Measurements from ENCODE around the gene FAM20C. TPM values are rescaled to one million over a fixed set of nuclear protein-coding genes. Genes with fewer than 3 reads are reported as not detected.

Gene FAM20C
- total and polyA plus RNA-seq, 2 donors (not counting 3 experiments of a cell fraction or from before 2014, with no cell fraction given), result 14.2 to 34.5 TPM

DNA sequence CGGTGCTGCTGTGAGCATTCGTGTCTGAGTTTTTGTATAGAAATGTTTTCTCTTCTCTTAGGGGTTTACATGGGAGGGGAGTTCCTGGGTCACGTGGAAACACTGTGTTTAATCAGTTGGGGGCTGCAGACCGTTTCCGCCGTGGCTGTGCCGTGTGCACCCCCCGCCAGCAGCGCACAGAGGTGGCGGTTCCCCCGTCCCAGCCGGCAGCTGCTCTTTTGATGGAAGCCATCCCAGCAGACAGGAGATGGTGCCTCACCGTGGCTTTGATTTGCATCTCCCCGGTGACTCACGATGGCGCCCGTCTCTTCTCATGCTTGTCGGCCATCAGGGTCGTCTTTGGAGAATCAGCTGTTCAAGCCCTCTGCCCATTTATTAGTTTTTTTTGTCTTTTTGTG lies 62.7 kb downstream of the FAM20C start:
- DNase-seq (ENCODE audit: low read depth, low spot score), result no peak
- no peak overlapping the region for H3K4me2 ChIP-seq (ENCODE audit: insufficient read depth, low read length)
- H3K79me2 ChIP-seq (ENCODE audit: control insufficient read depth, insufficient read depth, low read length), result no peaks in the 10 kb centered on the region
- no peaks in the 10 kb centered on the region for H3K27me3 ChIP-seq (ENCODE audit: control insufficient read depth in 2 of 2, insufficient read depth in 2 of 2, low read length in 2 of 2)
- H3K27ac ChIP-seq (ENCODE audit: insufficient read depth, low read depth, low read length), result no peak overlapping the region
- H3K9ac ChIP-seq (replicated peaks; ENCODE audit: extremely low read depth, insufficient read depth, low read length), result no peak overlapping the region
- no peaks in the 10 kb centered on the region for H3K4me1 ChIP-seq (ENCODE audit: control insufficient read depth, extremely low read depth, insufficient read depth, low read length)
- TF ChIP-seq EZH2 (IDR thresholded peaks at IDR 0.05; ENCODE audit: borderline replicate concordance, low read depth, low read length, severe bottlenecking), result no peak
- TF ChIP-seq POLR2A (IDR thresholded peaks at IDR 0.05; ENCODE audit: low read depth, low read length), result no peak
- TF ChIP-seq POLR2AphosphoS5 (IDR thresholded peaks at IDR 0.05; ENCODE audit: insufficient read depth, low read depth, low read length), result no peak
- no peak for TF ChIP-seq FOS (IDR thresholded peaks at IDR 0.05; ENCODE audit: borderline replicate concordance, insufficient read depth, low read length)
- TF ChIP-seq, protein P1, sequence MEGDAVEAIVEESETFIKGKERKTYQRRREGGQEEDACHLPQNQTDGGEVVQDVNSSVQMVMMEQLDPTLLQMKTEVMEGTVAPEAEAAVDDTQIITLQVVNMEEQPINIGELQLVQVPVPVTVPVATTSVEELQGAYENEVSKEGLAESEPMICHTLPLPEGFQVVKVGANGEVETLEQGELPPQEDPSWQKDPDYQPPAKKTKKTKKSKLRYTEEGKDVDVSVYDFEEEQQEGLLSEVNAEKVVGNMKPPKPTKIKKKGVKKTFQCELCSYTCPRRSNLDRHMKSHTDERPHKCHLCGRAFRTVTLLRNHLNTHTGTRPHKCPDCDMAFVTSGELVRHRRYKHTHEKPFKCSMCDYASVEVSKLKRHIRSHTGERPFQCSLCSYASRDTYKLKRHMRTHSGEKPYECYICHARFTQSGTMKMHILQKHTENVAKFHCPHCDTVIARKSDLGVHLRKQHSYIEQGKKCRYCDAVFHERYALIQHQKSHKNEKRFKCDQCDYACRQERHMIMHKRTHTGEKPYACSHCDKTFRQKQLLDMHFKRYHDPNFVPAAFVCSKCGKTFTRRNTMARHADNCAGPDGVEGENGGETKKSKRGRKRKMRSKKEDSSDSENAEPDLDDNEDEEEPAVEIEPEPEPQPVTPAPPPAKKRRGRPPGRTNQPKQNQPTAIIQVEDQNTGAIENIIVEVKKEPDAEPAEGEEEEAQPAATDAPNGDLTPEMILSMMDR (IDR thresholded peaks at IDR 0.05; ENCODE audit: extremely low read depth in 1 of 2, insufficient read depth in 1 of 2, low read depth in 1 of 2, low read length in 2 of 2), result no peak
- intact Hi-C loops (cut with micrococcal nuclease) (no loop called here), dilution Hi-C loops (cut with MboI; ENCODE audit: extremely low pct_ligation_motif_present, low sequenced_read_pairs) (no loop called here)
- FAIRE-seq, result no peak
- ChIA-PET POLR2A (no interaction called here), CTCF (no interaction called here)
- no peak overlapping the region for H2AFZ ChIP-seq (ENCODE audit: low read depth, low read length)
- H3K4me3 ChIP-seq (replicated peaks in 1 of 3; ENCODE audit: insufficient read depth in 1 of 3, low read depth in 1 of 3, low read length in 3 of 3), result no peak overlapping the region
- H3K36me3 ChIP-seq (ENCODE audit: control insufficient read depth in 2 of 2, extremely low read depth in 1 of 2, insufficient read depth in 2 of 2, low read length in 2 of 2), result peaks cover 0 to 10% of the 10 kb centered on the region in 2 experiments
- BruUV-seq (replicated peaks), result no TSS peak
- H3K9me3 ChIP-seq (replicated peaks; ENCODE audit: control insufficient read depth, insufficient read depth, low read length), result no peaks in the 10 kb centered on the region
- H3K9me1 ChIP-seq (replicated peaks; ENCODE audit: control insufficient read depth, extremely low read depth, insufficient read depth, low read length), result no peaks in the 10 kb centered on the region
- H4K20me1 ChIP-seq (replicated peaks; ENCODE audit: control insufficient read depth, extremely low read depth, insufficient read depth, low read length), result no peaks in the 10 kb centered on the region

DNA sequence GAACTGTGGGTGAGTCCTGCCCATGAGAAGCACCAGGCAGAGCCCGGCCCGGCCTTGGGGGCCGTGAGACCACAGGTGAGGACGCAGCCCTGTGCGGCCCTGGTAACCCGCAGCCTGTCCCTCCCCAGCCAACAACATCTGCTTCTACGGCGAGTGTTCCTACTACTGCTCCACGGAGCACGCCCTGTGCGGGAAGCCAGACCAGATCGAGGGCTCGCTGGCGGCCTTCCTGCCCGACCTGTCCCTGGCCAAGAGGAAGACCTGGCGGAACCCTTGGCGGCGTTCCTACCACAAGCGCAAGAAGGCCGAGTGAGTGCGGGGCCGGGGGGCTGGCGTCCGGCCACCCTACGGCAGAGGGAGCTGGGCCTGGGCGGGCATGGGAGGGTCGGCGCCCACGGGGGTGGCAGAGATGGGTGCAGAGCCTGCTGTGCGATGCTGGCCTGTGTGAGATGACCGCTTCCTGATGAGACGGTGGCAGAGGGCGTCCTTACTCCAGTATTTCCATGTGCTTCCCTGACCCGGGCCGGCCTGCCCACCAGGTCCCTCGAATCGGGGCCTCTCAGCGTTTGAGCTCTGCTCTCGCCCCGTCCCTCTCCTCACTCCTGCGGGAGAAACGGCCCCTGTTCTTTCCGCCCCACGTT lies 63.5 kb downstream of the FAM20C start:
- H3K9me1 ChIP-seq (replicated peaks; ENCODE audit: control insufficient read depth, extremely low read depth, insufficient read depth, low read length), result no peaks in the 10 kb centered on the region
- dilution Hi-C loops (cut with MboI; ENCODE audit: extremely low pct_ligation_motif_present, low sequenced_read_pairs) (no loop called here), intact Hi-C loops (cut with micrococcal nuclease) (no loop called here)
- POLR2A ChIA-PET, result no interaction called here
- no peaks in the 10 kb centered on the region for H3K9me3 ChIP-seq (replicated peaks; ENCODE audit: control insufficient read depth, insufficient read depth, low read length)
- TF ChIP-seq POLR2A (IDR thresholded peaks at IDR 0.05; ENCODE audit: low read depth, low read length) (no peak), POLR2AphosphoS5 (IDR thresholded peaks at IDR 0.05; ENCODE audit: insufficient read depth, low read depth, low read length) (no peak), EZH2 (IDR thresholded peaks at IDR 0.05; ENCODE audit: borderline replicate concordance, low read depth, low read length, severe bottlenecking) (no peak), JUN (IDR thresholded peaks at IDR 0.05; ENCODE audit: borderline replicate concordance, insufficient read depth, insufficient read length, low read depth) (no peak)
- TF ChIP-seq, protein P1 (IDR thresholded peaks at IDR 0.05; ENCODE audit: extremely low read depth in 1 of 2, insufficient read depth in 1 of 2, low read depth in 1 of 2, low read length in 2 of 2), result no peak
- TF ChIP-seq, protein P2, sequence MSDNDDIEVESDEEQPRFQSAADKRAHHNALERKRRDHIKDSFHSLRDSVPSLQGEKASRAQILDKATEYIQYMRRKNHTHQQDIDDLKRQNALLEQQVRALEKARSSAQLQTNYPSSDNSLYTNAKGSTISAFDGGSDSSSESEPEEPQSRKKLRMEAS (IDR thresholded peaks at IDR 0.05; ENCODE audit: insufficient read depth, insufficient read length), result no peak
- no peak overlapping the region for H3K4me3 ChIP-seq (replicated peaks in 1 of 3; ENCODE audit: insufficient read depth in 1 of 3, low read depth in 1 of 3, low read length in 3 of 3)
- H3K4me2 ChIP-seq (ENCODE audit: insufficient read depth, low read length), result no peak overlapping the region
- H3K9ac ChIP-seq (replicated peaks; ENCODE audit: extremely low read depth, insufficient read depth, low read length), result no peak overlapping the region
- no peaks in the 10 kb centered on the region for H3K4me1 ChIP-seq (ENCODE audit: control insufficient read depth, extremely low read depth, insufficient read depth, low read length)
- H3K27me3 ChIP-seq (ENCODE audit: control insufficient read depth in 2 of 2, insufficient read depth in 2 of 2, low read length in 2 of 2), result no peaks in the 10 kb centered on the region
- CTCF ChIA-PET, result no interaction called here
- H3K79me2 ChIP-seq (ENCODE audit: control insufficient read depth, insufficient read depth, low read length), result no peaks in the 10 kb centered on the region
- no peak for DNase-seq (ENCODE audit: low read depth, low spot score)
- BruUV-seq (replicated peaks), result no TSS peak
- no peaks in the 10 kb centered on the region for H4K20me1 ChIP-seq (replicated peaks; ENCODE audit: control insufficient read depth, extremely low read depth, insufficient read depth, low read length)
- no peak for FAIRE-seq
- H3K36me3 ChIP-seq (ENCODE audit: control insufficient read depth in 2 of 2, extremely low read depth in 1 of 2, insufficient read depth in 2 of 2, low read length in 2 of 2), result peaks cover 0 to 13% of the 10 kb centered on the region in 2 experiments
- H2AFZ ChIP-seq (ENCODE audit: low read depth, low read length), result no peak overlapping the region
- no peak overlapping the region for H3K27ac ChIP-seq (ENCODE audit: insufficient read depth, low read depth, low read length)
